Stimulated activated CD4-positive, alpha-beta T cell treated with anti-CD3 and anti-CD28 coated beads, TNF-alpha, amount 100 ng/mL, for 48 hours (primary cell): ENCODE data around the gene BCKDHA.
"Not testable (repeated sequence)": the region's sequence is repeated elsewhere in the genome, so short reads cannot be mapped to it uniquely, and the experiment has no call there.

Source experiments
- DNase-seq, 3 donors: peaks; one replicate each; pipeline ENCODE4 v3.0.0-alpha.2; 2020; ENCODE audit warnings: low read depth in 3 of 3

BCKDHA gene

GRCh38 chr19:41366089-41366488, 31.5 kb upstream of the BCKDHA start:
- no peak for DNase-seq

GRCh38 chr19:41367848-41368301, 29.7 kb upstream of the BCKDHA start:
- DNase-seq: no peak

- no peak for DNase-seq
These were observed 27.8 kb upstream of the BCKDHA start for GRCh38 chr19:41369769-41370168.

DNA sequence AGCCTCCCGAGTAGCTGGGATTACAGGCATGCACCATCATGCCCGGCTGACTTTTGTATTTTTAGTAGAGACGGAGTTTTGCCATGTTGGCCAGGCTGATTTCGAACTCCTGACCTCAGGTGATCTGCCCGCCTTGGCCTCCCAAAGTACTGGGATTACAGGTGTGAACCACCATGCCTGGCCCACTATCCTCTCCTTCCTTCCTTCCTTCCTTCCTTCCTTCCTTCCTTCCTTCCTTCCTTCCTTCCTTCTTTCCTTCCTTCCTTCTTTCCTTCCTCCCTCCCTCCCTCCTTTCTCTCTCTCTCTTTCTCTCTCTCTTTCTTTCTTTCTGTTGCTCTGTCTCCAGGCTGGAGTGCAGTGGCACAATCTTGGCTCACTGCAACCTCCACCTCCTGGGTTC, 26.5 kb upstream of the BCKDHA start:
- DNase-seq: not testable (repeated sequence)

GRCh38 chr19:41371541-41371940, 26.1 kb upstream of the BCKDHA start:
- DNase-seq: no peak

GRCh38 chr19:41372501-41372900, 25.1 kb upstream of the BCKDHA start:
- DNase-seq: no peak

DNA sequence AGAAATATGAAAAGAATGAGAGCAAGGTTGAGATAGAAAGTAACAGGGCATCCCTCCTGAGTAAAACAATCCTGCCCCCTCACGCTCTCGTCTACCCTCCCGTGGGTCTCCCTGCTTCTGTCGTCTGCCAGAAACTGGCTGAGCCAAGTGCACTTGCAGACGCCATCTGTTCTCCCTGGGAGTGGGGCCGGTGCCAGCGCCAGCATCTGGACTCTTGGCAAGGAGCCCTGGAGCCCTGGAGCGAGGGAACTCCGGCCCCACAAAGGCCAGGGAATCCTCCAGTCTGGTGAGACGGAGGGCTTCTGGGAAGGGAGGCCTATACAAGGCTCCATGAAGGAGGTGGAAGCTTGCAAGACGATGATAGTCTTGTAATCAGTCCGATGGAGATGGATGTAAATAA, 23.6 kb upstream of the BCKDHA start:
- DNase-seq: no peak

GRCh38 chr19:41376241-41376997, 21.2 kb upstream of the BCKDHA start, which contains the start of gene TMEM91:
Gene TMEM91 (plus strand): TSS chr19:41376533. CDS start chr19:41378310, 1,777 bp downstream.
- DNase-seq: no peak

- no peak for DNase-seq
These were observed 20.6 kb upstream of the BCKDHA start for GRCh38 chr19:41376998-41377365.

DNA sequence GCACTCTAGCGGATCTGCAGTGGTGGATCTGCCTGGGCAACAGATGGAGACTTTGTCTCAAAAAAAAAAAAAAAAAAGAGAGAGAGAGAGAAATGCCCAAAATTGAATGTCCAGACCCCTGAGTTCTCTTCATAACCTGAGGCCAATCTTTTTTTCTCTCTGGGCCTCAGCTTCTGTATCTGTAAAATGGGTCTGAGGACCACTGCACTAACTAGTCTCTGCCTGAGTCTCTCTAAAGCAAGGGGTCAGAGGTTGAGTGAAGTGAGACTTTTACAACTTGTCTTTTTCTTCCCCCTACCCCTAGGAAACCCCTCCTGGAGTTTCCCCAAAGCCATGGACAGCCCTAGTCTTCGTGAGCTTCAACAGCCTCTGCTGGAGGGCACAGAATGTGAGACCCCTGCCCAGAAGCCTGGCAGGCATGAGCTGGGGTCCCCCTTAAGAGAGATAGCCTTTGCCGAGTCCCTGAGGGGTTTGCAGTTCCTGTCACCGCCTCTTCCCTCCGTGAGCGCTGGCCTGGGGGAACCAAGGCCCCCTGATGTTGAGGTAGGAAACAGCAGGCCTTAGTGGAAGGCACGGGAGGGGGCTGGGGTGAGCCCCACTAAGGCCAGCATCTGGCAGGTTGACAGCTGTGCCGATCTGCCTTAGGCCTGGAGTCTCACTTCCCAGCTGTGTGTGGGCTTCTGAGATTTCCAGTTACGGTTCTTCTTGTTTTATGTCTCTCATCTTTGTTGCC, 19.5 kb upstream of the BCKDHA start:
- DNase-seq: no peak

DNA sequence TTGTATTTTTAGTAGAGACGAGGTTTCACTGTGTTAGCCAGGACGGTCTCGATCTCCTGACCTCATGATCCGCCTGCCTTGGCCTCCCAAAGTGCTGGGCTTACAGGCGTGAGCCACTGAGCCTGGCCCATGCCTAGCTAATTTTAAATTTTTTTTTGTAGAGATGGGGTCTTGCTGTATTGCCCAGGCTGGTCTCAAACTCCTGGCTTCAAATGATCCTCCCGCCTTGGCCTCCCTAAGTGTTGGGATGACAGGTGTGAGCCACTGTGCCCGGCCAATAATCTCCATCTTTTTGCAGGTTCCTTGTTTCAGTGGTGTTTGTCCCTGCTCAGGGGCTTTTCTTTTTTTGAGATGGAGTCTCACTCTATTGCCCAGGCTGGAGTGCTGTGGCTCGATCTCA, 16.1 kb upstream of the BCKDHA start:
- DNase-seq: not testable (repeated sequence)

DNA sequence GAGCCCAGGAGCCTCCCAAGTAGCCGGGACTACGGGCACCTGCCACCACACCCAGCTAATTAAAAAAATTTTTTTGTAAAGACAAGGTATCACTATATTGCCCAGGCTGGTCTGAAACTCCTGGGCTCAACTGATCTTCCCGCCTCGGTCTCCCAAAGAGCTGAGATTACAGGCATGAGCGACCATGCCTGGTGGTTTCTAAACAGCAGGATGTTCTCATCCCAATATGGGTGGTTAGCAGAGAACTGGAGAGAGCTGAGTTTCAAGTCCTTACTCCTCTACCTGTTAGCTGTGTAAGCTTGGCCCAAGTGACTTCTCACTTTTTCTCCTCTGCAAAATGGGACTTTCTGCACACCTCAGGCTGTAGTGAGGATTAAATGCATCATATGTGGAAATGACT, 13.3 kb upstream of the BCKDHA start:
- DNase-seq: no peak

DNA sequence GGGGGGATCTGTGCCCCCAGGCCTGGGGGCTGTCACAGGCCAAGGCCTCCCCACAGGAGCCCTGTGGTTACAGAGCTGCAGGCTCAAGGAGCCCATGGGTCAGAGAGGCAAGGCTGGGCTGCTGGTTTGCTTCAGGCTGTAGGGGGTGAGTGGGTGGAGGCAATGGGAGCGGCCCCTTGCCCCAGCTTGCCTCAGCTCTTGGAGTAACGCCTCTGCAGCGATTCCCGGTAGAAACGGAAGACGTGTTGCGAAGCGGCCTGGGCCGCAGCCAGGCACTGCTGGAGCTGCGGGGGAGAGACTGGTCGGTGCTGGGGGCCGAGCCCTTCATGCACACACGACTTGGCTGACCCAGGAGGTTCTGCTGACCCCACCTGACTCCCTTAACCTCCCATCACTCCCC, 11.2 kb upstream of the BCKDHA start:
- DNase-seq: no peak

- no peak for DNase-seq
These were observed 6.0 kb upstream of the BCKDHA start for GRCh38 chr19:41391618-41392017.

DNA sequence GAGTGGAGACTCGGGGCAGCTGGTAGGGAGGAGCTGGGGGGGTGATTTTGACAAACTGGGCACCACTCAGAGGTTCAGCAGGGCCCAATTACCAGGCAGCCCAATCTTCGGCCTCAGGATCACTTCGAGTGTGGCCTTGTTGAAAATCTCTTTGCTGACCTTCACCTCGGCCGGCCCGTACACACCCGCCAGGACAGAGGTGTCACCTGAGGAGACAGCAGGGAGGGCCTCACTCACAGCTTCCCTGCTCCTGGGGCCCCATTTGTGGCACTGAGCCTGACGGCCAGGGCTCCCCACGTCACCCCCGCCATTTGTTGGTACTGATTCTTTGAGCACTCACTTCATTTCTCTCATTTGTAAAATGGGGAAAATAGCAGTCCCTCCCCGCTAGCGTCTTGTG, 4.8 kb upstream of the BCKDHA start:
- no peak for DNase-seq

DNA sequence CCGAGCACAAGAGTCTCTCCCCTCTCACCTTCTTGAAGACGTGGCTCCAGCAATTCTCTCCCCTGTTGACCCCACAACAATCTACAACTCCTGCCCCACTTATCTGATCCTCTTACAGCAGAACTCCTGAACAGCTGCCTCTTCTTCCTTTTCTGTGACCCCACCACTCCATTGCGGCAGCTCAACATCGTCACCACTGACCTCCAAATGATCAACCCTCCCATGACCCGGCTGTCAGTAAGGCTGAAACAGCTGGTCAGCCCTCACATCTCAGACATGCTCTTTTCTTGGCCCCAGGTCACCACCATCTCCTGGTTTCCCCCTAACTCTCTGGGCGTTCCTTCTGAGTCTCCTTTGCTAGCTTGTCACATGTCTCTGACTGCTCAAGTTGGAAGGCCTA, 2.3 kb upstream of the BCKDHA start:
- DNase-seq: no peak

DNA sequence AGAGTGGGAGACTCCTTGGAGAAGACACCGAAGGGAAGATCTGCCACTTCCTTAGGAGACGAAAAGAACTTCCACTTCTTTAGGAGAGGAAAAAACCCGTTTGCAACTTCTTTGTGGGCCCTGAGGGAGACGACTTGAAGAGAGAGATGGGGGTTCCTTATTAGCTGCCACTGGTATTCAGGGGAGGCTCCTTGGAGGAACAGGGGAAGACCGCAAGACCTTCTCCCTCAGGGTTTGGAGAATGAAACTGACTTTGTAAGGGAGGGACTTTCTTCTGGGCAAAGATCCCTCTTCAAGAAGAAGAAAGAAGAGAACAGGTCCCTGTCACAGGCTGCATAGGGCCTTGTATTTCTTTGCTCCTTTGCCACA, 416 bp downstream of the BCKDHA start:
- DNase-seq: no peak

GRCh38 chr19:41398598-41398997, 980 bp downstream of the BCKDHA start:
- DNase-seq: no peak

- no peak for DNase-seq
These were observed 1.5 kb downstream of the BCKDHA start for GRCh38 chr19:41399091-41399490.

- DNase-seq: no peak
These were observed 1.9 kb downstream of the BCKDHA start for GRCh38 chr19:41399525-41399924.

- DNase-seq: no peak
These were observed 3.9 kb downstream of the BCKDHA start for GRCh38 chr19:41401483-41401882.

DNA sequence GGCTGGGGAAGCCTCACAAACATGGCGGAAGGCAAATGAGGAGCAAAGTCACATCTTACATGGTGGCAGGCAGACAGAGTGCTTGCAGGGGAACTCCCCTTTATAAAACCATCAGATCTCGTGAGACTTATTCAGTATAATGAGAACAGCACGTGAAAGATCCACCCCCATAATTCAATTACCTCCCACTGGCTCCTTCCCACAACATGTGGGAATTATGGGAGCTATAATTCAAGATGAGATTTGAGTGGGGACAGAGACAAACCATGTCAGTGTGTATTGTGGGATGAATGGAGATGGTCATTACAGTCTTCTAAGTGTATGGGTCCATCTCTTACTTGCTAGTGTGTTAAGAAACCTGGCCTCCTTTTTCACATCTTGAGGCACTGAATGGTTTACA, 4.4 kb downstream of the BCKDHA start:
- DNase-seq: no peak
